Measurements from ENCODE around the gene ABCB4.
"Not testable (repeated sequence)": the region's sequence is repeated elsewhere in the genome, so short reads cannot be mapped to it uniquely, and the experiment has no call there.

The ABCB4 gene

GRCh38 chr7:87474533-87475358 lies 734 bp downstream of the ABCB4 start:
- DNase-seq (ENCODE audit: low spot score): no peak

- no peak for DNase-seq (ENCODE audit: low spot score)
These were observed 1.5 kb downstream of the ABCB4 start for GRCh38 chr7:87473986-87474385.

- no peak for DNase-seq (ENCODE audit: low spot score)
These were observed 2.3 kb downstream of the ABCB4 start for GRCh38 chr7:87473192-87473591.

GRCh38 chr7:87471473-87471872 lies 4.0 kb downstream of the ABCB4 start:
- no peak for DNase-seq (ENCODE audit: low spot score)

GRCh38 chr7:87469204-87469603 lies 6.3 kb downstream of the ABCB4 start:
- DNase-seq (ENCODE audit: low spot score): not testable (repeated sequence)

GRCh38 chr7:87465534-87465880 lies 10.0 kb downstream of the ABCB4 start:
- DNase-seq (ENCODE audit: low spot score): not testable (repeated sequence)

- DNase-seq (ENCODE audit: low spot score): not testable (repeated sequence)
These were observed 10.5 kb downstream of the ABCB4 start for GRCh38 chr7:87464830-87465533.

- DNase-seq (ENCODE audit: low spot score): no peak
These were observed 11.5 kb downstream of the ABCB4 start for GRCh38 chr7:87463982-87464381.

- DNase-seq (ENCODE audit: low spot score): not testable (repeated sequence)
These were observed 15.0 kb downstream of the ABCB4 start for GRCh38 chr7:87460444-87460843.

- DNase-seq (ENCODE audit: low spot score): no peak
These were observed 15.5 kb downstream of the ABCB4 start for GRCh38 chr7:87459941-87460340.

GRCh38 chr7:87458148-87458547 lies 17.3 kb downstream of the ABCB4 start:
- DNase-seq (ENCODE audit: low spot score): no peak

- DNase-seq (ENCODE audit: low spot score): no peak
These were observed 19.2 kb downstream of the ABCB4 start for GRCh38 chr7:87456247-87456646.

- DNase-seq (ENCODE audit: low spot score): no peak
These were observed 23.2 kb downstream of the ABCB4 start for GRCh38 chr7:87452279-87452678.

GRCh38 chr7:87451187-87451586 lies 24.3 kb downstream of the ABCB4 start:
- DNase-seq (ENCODE audit: low spot score): no peak

- no peak for DNase-seq (ENCODE audit: low spot score)
These were observed 24.8 kb downstream of the ABCB4 start for GRCh38 chr7:87450706-87451105.

GRCh38 chr7:87448388-87448787 lies 27.1 kb downstream of the ABCB4 start:
- DNase-seq (ENCODE audit: low spot score): no peak

GRCh38 chr7:87447116-87447635 lies 28.3 kb downstream of the ABCB4 start:
- DNase-seq (ENCODE audit: low spot score): no peak

- DNase-seq (ENCODE audit: low spot score): no peak
These were observed 29.6 kb downstream of the ABCB4 start for GRCh38 chr7:87445897-87446296.

GRCh38 chr7:87435546-87435945 lies 39.9 kb downstream of the ABCB4 start:
- DNase-seq (ENCODE audit: low spot score): no peak

- DNase-seq (ENCODE audit: low spot score): no peak
These were observed 42.9 kb downstream of the ABCB4 start for GRCh38 chr7:87432536-87432935.

- no peak for DNase-seq (ENCODE audit: low spot score)
These were observed 48.2 kb downstream of the ABCB4 start for GRCh38 chr7:87427288-87427687.

GRCh38 chr7:87426160-87426559 lies 49.3 kb downstream of the ABCB4 start:
- no peak for DNase-seq (ENCODE audit: low spot score)

- no peak for DNase-seq (ENCODE audit: low spot score)
These were observed 51.4 kb downstream of the ABCB4 start for GRCh38 chr7:87424075-87424474.
